A673 (cell line): Measurements from ENCODE around the gene PLEKHO2. TPM values are rescaled to one million over a fixed set of nuclear protein-coding genes. Genes with fewer than 3 reads are reported as not detected.

Source experiments
- BruUV-seq: library from RNA; stranded (reverse); fragments of 400-500 nt; replicated peaks from 2 replicates; lab custom pipeline; 2021; lab: Mats Ljungman, UMichigan
- CTCF ChIA-PET: fragments of 300-600 bp; sonication (Branson Sonifier 250); formaldehyde crosslinking; loops from one replicate; lab custom pipeline; 2022; ENCODE audit warnings: antibody characterized with exemption; lab: Charles Lee
- POLR2A ChIA-PET: fragments of 300-600 bp; sonication (Branson Sonifier 250); formaldehyde crosslinking; loops from one replicate; lab custom pipeline; 2022; ENCODE audit warnings: antibody characterized with exemption; ENCODE audit not compliant: low non-redundant PET; lab: Charles Lee
- DNase-seq: peaks from one replicate; pipeline ENCODE4 v3.0.0-alpha.2; 2015; ENCODE audit warnings: low spot score
- H3K27ac ChIP-seq: fragments of 200-600 bp; sonication (generic); 2 replicates; pipeline ENCODE4 v1.5.1; 2016; ENCODE audit warnings: mixed run types, low read depth, mild to moderate bottlenecking, mixed read lengths, antibody characterized with exemption, low read length; ENCODE audit not compliant: poor library complexity, severe bottlenecking
- H3K27me3 ChIP-seq: fragments of 200-600 bp; sonication (generic); replicated peaks from 2 replicates; pipeline ENCODE4 v1.6.1; 2017; ENCODE audit warnings: mixed run types, low read depth, mild to moderate bottlenecking, mixed read lengths, antibody characterized with exemption, low read length; ENCODE audit not compliant: insufficient read depth, poor library complexity
- H3K36me3 ChIP-seq: fragments of 200-600 bp; sonication (generic); 2 replicates; pipeline ENCODE4 v1.6.1; 2016; ENCODE audit warnings: mixed run types, mild to moderate bottlenecking, mixed read lengths, antibody characterized with exemption, low read length; ENCODE audit not compliant: insufficient read depth, poor library complexity, severe bottlenecking
- H3K4me1 ChIP-seq: fragments of 200-600 bp; sonication (generic); 2 replicates; pipeline ENCODE4 v1.6.1; 2017; ENCODE audit warnings: mixed run types, mild to moderate bottlenecking, mixed read lengths, antibody characterized with exemption, low read length; ENCODE audit not compliant: insufficient read depth, poor library complexity, severe bottlenecking
- H3K4me3 ChIP-seq: fragments of 200-600 bp; sonication (generic); 2 replicates; pipeline ENCODE4 v1.5.1; 2016; ENCODE audit warnings: low read depth, mixed run types, mild to moderate bottlenecking, mixed read lengths, low read length; ENCODE audit not compliant: poor library complexity, severe bottlenecking
- H3K9me3 ChIP-seq: fragments of 200-600 bp; sonication (generic); 2 replicates; pipeline ENCODE4 v1.6.1; 2016; ENCODE audit warnings: mixed run types, low read depth, mild to moderate bottlenecking, mixed read lengths, antibody characterized with exemption, low read length; ENCODE audit not compliant: poor library complexity, severe bottlenecking
- CTCF ChIP-seq: fragments of 300-800, 200-600 bp; sonication (generic); conservative IDR thresholded peaks from 2 replicates; pipeline ENCODE4 v1.5.1; 2017; ENCODE audit warnings: low read depth, mild to moderate bottlenecking, antibody characterized with exemption, low read length, moderate library complexity, mixed read lengths
- EZH2 ChIP-seq: fragments of 200-600 bp; sonication (generic); IDR thresholded peaks from 2 replicates; pipeline ENCODE4 v1.6.1; 2017; ENCODE audit warnings: borderline replicate concordance, low read depth, mild to moderate bottlenecking, mixed read lengths, antibody characterized with exemption, low read length; ENCODE audit not compliant: poor library complexity, severe bottlenecking
- intact Hi-C: fragments of 100-400 bp; cut with micrococcal nuclease; formaldehyde crosslinking; loops from one replicate; pipeline ENCODE4 v1.10.0; 2022; ENCODE audit not compliant: unreplicated experiment
- total RNA-seq: library from RNA; stranded (reverse); gene quantifications from 2 replicates; pipeline ENCODE4 v1.2.3, GENCODE V29; 2021

PLEKHO2 gene
- total RNA-seq, 1 experiment from 2014 or later: 8.9 TPM

GRCh38 chr15:64916365-64916764, 74.7 kb downstream of the PLEKHO2 start:
- no peak for DNase-seq
- ChIA-PET CTCF (no interaction called here), POLR2A (no interaction called here)
- Histone ChIP-seq H3K27me3 (no peaks in the 10 kb centered on the region), H3K4me1 (peaks cover 8% of the 10 kb centered on the region), H3K36me3 (no peaks in the 10 kb centered on the region), H3K9me3 (no peaks in the 10 kb centered on the region), H3K4me3 (no peak overlapping the region), H3K27ac (no peak overlapping the region)
- intact Hi-C loops: no loop called here
- no TSS peak for BruUV-seq
- TF ChIP-seq CTCF: no peak
- no peak for TF ChIP-seq EZH2

GRCh38 chr15:64917211-64917610, 75.5 kb downstream of the PLEKHO2 start:
- H3K4me1 ChIP-seq: no peaks in the 10 kb centered on the region
- DNase-seq: no peak
- no TSS peak for BruUV-seq
- ChIA-PET CTCF (no interaction called here), POLR2A (no interaction called here)
- no peaks in the 10 kb centered on the region for H3K36me3 ChIP-seq
- TF ChIP-seq CTCF (no peak), EZH2 (no peak)
- intact Hi-C loops: no loop called here
- H3K27me3 ChIP-seq: no peaks in the 10 kb centered on the region
- no peaks in the 10 kb centered on the region for H3K9me3 ChIP-seq
- no peak overlapping the region for H3K27ac ChIP-seq
- no peak overlapping the region for H3K4me3 ChIP-seq

Other genes starting within 250 kb of the PLEKHO2 start
- gene RBPMS2, start 66.3 kb upstream of the PLEKHO2 start, total RNA-seq: 2.9 and 4.9 TPM in 2 replicates
- gene PIF1, start 16.3 kb upstream of the PLEKHO2 start, total RNA-seq: 60.4 and 65.7 TPM in 2 replicates
- gene ANKDD1A, start 70.0 kb downstream of the PLEKHO2 start, total RNA-seq: 2.3 and 3.5 TPM in 2 replicates
- gene SPG21, start 148.0 kb downstream of the PLEKHO2 start, total RNA-seq: 85.7 and 89.1 TPM in 2 replicates
- 26.2 and 32.1 TPM in 2 replicates for gene MTFMT, start 187.7 kb downstream of the PLEKHO2 start, total RNA-seq
- gene SLC51B, start 203.5 kb downstream of the PLEKHO2 start, total RNA-seq: not detected in 2 replicates
- gene RASL12, start 226.1 kb downstream of the PLEKHO2 start, total RNA-seq: 0.69 and 1.2 TPM in 2 replicates
- gene KBTBD13, start 234.8 kb downstream of the PLEKHO2 start, total RNA-seq: not detected in 2 replicates